Measurements from ENCODE around the gene TRIM72.
A peak's percentile ranks its signal among the peaks of the same experiment; 100 is the strongest.

Gene TRIM72

DNA sequence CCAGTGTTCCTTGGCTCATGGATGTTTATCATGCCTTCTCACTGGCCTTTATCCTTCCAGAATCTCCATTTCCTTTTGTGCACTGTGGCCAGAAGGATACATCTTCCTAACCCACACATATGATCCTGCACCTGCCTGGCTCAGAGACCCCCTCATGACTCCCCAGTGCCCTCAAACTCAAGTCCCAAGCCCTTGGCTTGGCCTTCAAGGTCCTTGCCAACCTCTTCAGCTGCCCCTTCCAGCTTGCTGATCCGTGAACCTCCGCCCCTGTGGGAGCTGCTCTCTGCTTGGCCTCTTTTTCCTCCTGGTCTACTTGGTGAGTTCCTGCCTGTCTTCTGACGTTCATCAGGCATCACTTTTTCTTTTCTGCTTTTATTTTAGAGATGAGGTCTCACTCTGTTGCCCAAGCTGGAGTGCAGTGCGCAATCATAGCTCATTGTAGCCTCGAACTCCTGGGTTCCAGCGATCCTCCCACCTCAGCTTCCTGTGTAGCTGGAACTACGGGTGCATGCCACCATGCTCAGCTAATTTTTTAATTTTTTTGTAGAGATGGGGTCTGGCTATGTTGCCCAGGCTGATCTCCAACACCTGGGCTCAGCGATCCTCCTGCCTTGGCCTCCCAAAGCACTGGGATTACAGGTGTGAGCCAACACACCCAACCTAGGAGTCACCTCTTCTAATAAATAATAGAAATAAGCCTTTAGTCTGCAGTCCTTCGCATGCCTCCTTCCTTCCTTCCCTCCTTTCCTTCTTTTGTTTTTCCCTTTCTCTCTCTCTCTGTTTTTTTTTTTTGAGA, 8.8 kb upstream of the TRIM72 start:
- no peak overlapping the region for H3K27ac ChIP-seq (ENCODE audit: low read depth, low read length)

DNA sequence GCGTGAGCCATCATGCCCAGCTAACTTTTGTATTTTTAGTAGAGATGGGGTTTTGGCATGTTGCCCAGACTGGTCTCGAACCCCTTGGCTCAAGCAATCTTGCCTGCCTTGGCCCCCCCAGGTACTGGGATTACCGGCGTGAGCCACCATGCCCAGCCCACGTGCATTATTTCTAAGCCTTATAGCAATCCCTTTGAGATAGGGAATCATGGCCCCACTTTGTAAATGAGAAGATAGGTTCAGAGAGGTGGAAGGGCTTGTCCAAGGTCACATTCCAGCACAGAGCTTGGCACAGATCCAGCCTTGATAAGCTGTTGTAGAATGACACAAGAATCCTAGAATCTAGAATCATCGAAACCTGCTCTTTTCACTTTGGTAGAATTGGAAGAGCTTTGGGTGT, 7.1 kb upstream of the TRIM72 start:
- H3K27me3 ChIP-seq (ENCODE audit: control insufficient read depth, insufficient read depth, low read length): no peaks in the 10 kb centered on the region
- no peaks in the 10 kb centered on the region for H3K4me1 ChIP-seq (ENCODE audit: control insufficient read depth, insufficient read depth, low read length)
- H3K9ac ChIP-seq (ENCODE audit: low read length): no peak overlapping the region
- no peak overlapping the region for H3K27ac ChIP-seq (ENCODE audit: low read depth, low read length)
- no peak overlapping the region for H3K4me3 ChIP-seq (ENCODE audit: low read length)
- no peaks in the 10 kb centered on the region for H3K36me3 ChIP-seq (ENCODE audit: control insufficient read depth, insufficient read depth, low read length)

More for the DNA sequence above, 8.8 kb upstream of the TRIM72 start:
- Histone ChIP-seq H3K36me3 (ENCODE audit: control insufficient read depth, insufficient read depth, low read length) (no peaks in the 10 kb centered on the region), H3K9ac (ENCODE audit: low read length) (no peak overlapping the region), H3K4me3 (ENCODE audit: low read length) (no peak overlapping the region), H3K4me1 (ENCODE audit: control insufficient read depth, insufficient read depth, low read length) (no peaks in the 10 kb centered on the region), H3K27me3 (ENCODE audit: control insufficient read depth, insufficient read depth, low read length) (no peaks in the 10 kb centered on the region)

DNA sequence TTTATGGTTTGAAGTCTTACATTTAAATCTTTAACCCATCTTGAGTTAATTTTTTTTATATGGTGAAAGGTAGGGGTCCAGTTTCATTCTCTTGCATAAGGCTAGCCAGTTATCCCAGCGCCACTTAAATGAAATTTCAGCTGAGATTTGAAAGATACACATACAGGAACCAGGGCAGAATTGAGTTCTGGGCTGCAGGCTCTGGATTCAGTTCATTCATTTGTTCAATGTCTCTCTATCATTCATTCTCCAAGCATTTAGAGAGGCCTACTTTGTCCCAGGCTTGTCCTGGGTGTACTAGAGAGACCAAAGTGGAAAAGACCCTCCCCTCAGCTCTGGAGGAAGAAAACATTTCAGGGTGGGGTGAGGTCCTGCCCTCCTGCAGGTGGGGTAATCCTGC, 577 bp upstream of the TRIM72 start:
- no peak overlapping the region for H3K27ac ChIP-seq (ENCODE audit: low read depth, low read length)
- H3K4me1 ChIP-seq (ENCODE audit: control insufficient read depth, insufficient read depth, low read length): peaks cover 10% of the 10 kb centered on the region
- no peak overlapping the region for H3K4me3 ChIP-seq (ENCODE audit: low read length)
- no peak overlapping the region for H3K9ac ChIP-seq (ENCODE audit: low read length)
- H3K27me3 ChIP-seq (ENCODE audit: control insufficient read depth, insufficient read depth, low read length): peaks cover 19% of the 10 kb centered on the region
- H3K36me3 ChIP-seq (ENCODE audit: control insufficient read depth, insufficient read depth, low read length): no peaks in the 10 kb centered on the region

DNA sequence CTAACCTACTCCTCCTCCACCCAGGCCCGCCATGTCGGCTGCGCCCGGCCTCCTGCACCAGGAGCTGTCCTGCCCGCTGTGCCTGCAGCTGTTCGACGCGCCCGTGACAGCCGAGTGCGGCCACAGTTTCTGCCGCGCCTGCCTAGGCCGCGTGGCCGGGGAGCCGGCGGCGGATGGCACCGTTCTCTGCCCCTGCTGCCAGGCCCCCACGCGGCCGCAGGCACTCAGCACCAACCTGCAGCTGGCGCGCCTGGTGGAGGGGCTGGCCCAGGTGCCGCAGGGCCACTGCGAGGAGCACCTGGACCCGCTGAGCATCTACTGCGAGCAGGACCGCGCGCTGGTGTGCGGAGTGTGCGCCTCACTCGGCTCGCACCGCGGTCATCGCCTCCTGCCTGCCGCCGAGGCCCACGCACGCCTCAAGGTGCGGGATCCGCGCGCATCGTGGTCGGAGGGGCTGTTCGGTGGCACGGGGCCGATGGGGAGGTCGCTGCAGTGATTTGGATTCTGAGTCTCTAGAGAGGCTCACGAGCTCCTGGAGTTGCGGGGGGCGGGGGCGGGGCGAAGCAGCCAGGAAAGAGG, 878 bp downstream of the TRIM72 start:
- Histone ChIP-seq H3K27ac (ENCODE audit: low read depth, low read length) (no peak overlapping the region), H3K4me3 (ENCODE audit: low read length) (peak overlapping the region; percentile 51), H3K36me3 (ENCODE audit: control insufficient read depth, insufficient read depth, low read length) (no peaks in the 10 kb centered on the region), H3K9ac (ENCODE audit: low read length) (no peak overlapping the region), H3K27me3 (ENCODE audit: control insufficient read depth, insufficient read depth, low read length) (peaks cover 19% of the 10 kb centered on the region), H3K4me1 (ENCODE audit: control insufficient read depth, insufficient read depth, low read length) (peaks cover 10% of the 10 kb centered on the region)

DNA sequence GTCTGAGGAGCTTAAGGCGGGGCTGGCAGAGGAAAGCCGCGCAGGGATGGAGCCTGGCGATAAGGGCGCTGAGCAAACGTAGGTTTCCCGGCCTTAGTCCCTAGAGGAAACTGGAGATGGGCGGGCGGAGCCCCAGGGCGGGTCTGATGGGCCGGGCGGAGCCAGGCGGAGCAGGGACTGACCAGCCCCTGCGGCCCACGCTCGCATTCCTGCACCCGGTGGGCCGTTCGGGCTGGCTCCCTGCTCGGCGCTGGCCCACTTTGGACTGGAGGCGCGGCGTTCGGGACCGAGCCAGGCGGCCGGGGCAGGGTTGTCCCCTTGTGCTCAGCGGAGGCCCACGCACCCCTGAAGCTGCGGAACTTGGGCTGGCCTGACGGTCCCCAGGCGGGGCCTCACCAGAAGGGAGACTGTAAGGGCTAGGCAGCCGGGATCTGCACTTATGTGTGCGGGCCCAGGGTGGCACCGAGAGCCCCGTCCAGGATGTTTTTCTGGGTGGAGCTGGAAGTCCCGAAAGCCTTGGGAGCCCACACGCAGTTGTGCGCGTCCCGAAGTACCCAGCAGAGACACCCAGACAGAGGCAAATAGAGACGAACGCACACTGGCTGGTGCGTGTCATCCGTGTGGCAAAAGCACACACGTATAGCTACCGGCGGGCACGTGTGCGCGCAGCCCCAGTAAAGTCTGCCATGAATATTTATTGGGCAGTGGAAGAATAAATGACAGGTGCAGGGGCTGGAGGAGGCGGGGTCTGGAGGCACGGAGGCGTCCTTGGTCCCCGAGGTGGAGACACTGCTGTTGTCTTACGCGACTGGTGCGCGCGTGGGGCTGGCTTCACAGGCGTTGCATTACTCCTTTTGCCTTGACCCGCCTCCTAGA, 1.6 kb downstream of the TRIM72 start:
- Histone ChIP-seq H3K27me3 (ENCODE audit: control insufficient read depth, insufficient read depth, low read length) (peaks cover 19% of the 10 kb centered on the region), H3K9ac (ENCODE audit: low read length) (no peak overlapping the region)

DNA sequence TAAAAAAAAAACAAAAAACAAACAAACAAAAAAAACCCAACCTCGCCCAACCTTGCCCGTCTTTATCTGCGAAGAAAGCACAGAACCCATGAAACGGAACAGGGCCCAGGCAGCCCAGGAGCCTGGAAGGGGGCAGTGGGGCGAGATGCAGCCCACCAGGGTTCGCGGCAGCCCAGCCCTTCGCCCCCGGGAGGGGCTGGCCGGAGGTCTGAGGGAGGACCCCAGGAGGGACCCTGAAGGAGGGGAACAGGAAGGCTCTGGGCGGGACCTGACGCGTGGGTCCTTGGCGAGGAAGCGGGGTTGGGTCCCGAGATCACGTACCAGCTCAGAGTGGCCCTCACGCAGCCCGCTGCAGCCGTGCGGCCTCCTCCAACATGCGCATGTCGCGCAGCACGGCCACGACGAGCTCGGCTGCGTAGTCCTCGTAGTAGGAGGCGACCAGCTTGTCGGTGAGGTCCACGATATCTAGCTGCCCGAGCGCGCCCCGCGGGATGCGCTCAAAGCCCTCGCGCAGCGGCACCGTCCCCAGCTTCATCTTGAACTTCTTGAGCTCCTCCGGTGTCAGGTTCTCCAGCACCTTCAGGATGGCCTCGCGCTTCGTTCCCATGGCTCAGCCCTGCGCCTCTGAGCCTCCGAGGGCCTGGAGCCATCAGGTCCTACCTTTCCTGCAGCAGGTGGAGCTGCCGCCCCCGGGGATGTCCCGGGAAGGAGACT, 2.7 kb downstream of the TRIM72 start, which contains the start of gene PYDC1:
TSS of gene PYDC1 (minus strand) at position 714 of the 714 bp plus-strand sequence. CDS start at position 607, 107 bp downstream.
- no peak within 1 kb of the TSS for H3K27ac ChIP-seq (ENCODE audit: low read depth, low read length)
- H3K4me1 ChIP-seq (ENCODE audit: control insufficient read depth, insufficient read depth, low read length): peaks cover 10% of the 10 kb centered on the region
- peak within 1 kb of the TSS; percentile 51 for H3K4me3 ChIP-seq (ENCODE audit: low read length)
- H3K27me3 ChIP-seq (ENCODE audit: control insufficient read depth, insufficient read depth, low read length): peaks cover 19% of the 10 kb centered on the region
- H3K9ac ChIP-seq (ENCODE audit: low read length): no peak within 1 kb of the TSS
- no peaks in the 10 kb centered on the region for H3K36me3 ChIP-seq (ENCODE audit: control insufficient read depth, insufficient read depth, low read length)

More for the DNA sequence above, 1.6 kb downstream of the TRIM72 start:
- no peaks in the 10 kb centered on the region for H3K36me3 ChIP-seq (ENCODE audit: control insufficient read depth, insufficient read depth, low read length)
- H3K4me1 ChIP-seq (ENCODE audit: control insufficient read depth, insufficient read depth, low read length): peaks cover 10% of the 10 kb centered on the region
- peak overlapping the region; percentile 51 for H3K4me3 ChIP-seq (ENCODE audit: low read length)
- no peak overlapping the region for H3K27ac ChIP-seq (ENCODE audit: low read depth, low read length)

DNA sequence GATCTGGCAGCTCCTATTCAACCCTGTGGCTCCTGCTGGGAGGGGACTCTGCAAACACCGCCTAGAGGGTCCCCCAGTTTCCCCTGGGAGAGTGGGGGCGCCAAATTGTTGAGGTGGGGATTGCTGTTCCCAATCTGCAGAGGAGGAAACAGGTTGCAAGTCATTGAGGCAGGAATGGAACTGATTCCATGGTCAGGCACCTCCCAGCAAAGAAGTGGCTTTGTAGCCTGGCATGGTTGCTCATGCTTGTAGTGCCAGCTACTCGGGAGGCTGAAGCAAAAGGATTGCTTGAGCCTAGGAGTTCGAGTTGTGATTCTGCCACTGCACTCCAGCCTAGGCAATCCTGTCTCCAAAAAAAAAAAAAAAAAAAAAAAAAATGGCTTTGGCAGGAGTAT, 3.2 kb downstream of the TRIM72 start:
- Histone ChIP-seq H3K36me3 (ENCODE audit: control insufficient read depth, insufficient read depth, low read length) (no peaks in the 10 kb centered on the region), H3K27ac (ENCODE audit: low read depth, low read length) (no peak overlapping the region), H3K4me1 (ENCODE audit: control insufficient read depth, insufficient read depth, low read length) (peaks cover 10% of the 10 kb centered on the region), H3K4me3 (ENCODE audit: low read length) (no peak overlapping the region), H3K27me3 (ENCODE audit: control insufficient read depth, insufficient read depth, low read length) (peaks cover 19% of the 10 kb centered on the region), H3K9ac (ENCODE audit: low read length) (no peak overlapping the region)

DNA sequence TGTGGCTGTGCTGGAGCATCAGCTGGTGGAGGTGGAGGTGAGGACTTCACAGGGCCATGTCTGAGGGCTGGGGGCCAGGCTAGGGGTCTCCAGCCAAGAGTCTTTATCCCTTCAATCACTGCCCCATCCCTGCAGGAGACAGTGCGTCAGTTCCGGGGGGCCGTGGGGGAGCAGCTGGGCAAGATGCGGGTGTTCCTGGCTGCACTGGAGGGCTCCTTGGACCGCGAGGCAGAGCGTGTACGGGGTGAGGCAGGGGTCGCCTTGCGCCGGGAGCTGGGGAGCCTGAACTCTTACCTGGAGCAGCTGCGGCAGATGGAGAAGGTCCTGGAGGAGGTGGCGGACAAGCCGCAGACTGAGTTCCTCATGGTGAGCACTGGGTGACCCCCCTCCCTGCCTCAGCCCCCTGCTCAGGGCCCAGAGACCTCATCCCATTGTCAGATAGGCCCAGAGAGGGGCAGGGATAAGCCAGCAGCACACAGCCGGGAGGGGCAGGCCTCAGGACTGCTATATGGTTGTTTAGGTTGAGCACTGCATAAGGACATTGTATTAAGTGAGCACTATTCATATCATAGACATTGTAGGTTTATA, 5.3 kb downstream of the TRIM72 start:
- no peak overlapping the region for H3K27ac ChIP-seq (ENCODE audit: low read depth, low read length)
- peaks cover 10% of the 10 kb centered on the region for H3K4me1 ChIP-seq (ENCODE audit: control insufficient read depth, insufficient read depth, low read length)
- H3K4me3 ChIP-seq (ENCODE audit: low read length): no peak overlapping the region
- H3K27me3 ChIP-seq (ENCODE audit: control insufficient read depth, insufficient read depth, low read length): peaks cover 19% of the 10 kb centered on the region
- H3K9ac ChIP-seq (ENCODE audit: low read length): no peak overlapping the region
- H3K36me3 ChIP-seq (ENCODE audit: control insufficient read depth, insufficient read depth, low read length): no peaks in the 10 kb centered on the region

DNA sequence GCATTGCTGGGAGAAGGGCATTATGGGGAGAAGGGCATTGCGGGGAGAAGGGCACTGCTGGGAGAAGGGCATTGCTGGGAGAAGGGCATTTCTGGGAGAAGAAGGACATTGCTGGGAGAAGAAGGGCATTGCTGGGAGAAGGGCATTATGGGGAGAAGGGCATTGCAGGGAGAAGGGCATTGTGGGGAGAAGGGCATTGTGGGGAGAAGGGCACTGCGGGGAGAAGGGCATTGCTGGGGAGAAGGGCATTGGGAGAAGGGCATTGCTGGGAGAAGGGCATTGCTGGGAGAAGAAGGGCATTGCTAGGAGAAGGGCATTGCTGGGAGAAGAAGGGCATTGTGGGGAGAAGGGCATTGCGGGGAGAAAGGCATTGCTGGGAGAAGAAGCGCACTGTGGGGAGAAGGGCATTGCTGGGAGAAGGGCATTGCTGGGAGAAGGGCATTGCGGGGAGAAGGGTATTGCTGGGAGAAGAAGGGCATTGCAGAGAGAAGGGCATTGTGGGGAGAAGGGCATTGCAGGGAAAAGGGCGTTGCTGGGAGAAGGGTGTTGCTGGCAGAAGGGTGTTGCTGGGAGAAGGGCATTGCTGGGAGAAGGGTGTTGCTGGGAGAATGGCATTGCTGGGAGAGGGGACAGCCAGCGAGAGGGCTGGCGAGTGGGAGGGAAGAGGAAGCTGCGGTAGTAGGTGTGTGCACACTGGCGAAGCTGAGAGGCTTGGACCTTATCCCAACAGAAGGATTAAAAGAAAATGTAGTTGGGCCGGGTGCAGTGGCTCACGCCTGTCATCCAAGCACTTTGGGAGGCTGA, 7.6 kb downstream of the TRIM72 start:
- no peak overlapping the region for H3K9ac ChIP-seq (ENCODE audit: low read length)
- H3K27me3 ChIP-seq (ENCODE audit: control insufficient read depth, insufficient read depth, low read length): peaks cover 7% of the 10 kb centered on the region
- no peak overlapping the region for H3K27ac ChIP-seq (ENCODE audit: low read depth, low read length)
- H3K36me3 ChIP-seq (ENCODE audit: control insufficient read depth, insufficient read depth, low read length): no peaks in the 10 kb centered on the region
- peaks cover 3% of the 10 kb centered on the region for H3K4me1 ChIP-seq (ENCODE audit: control insufficient read depth, insufficient read depth, low read length)
- no peak overlapping the region for H3K4me3 ChIP-seq (ENCODE audit: low read length)

DNA sequence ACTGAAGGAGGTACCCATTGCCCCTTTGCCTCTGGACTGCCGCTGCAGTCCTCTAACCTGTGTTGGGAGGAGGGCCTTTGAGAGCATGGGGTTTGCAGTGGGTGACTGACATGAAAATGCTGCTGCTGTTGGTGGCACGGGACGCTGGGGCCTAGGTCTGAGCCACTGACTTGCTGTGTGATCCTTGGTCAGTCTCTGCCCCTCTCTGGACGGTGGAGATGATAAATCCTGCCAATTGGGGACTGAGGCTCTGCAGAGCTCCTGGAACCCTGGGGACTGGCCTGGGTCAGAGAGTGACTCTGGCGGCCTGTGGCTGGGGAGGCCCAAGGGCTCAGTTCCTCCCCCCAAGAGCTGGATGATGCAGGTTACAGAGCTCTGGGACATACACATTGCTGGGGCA, 9.1 kb downstream of the TRIM72 start:
- Histone ChIP-seq H3K4me3 (ENCODE audit: low read length) (no peak overlapping the region), H3K36me3 (ENCODE audit: control insufficient read depth, insufficient read depth, low read length) (no peaks in the 10 kb centered on the region), H3K27ac (ENCODE audit: low read depth, low read length) (no peak overlapping the region), H3K4me1 (ENCODE audit: control insufficient read depth, insufficient read depth, low read length) (no peaks in the 10 kb centered on the region), H3K9ac (ENCODE audit: low read length) (no peak overlapping the region), H3K27me3 (ENCODE audit: control insufficient read depth, insufficient read depth, low read length) (no peaks in the 10 kb centered on the region)
